NCI-H1048 (cell line): Measurements from ENCODE around the gene SYNE2.
"Not testable (repeated sequence)": the region's sequence is repeated elsewhere in the genome, so short reads cannot be mapped to it uniquely, and the experiment has no call there.

Experiments
- DNase-seq: peaks from one replicate; lab custom pipeline; 2025; lab: John Stamatoyannopoulos, UW

Gene SYNE2

GRCh38 chr14:63869940-63870752, 17.3 kb downstream of the SYNE2 start:
- not testable (repeated sequence) for DNase-seq

DNA sequence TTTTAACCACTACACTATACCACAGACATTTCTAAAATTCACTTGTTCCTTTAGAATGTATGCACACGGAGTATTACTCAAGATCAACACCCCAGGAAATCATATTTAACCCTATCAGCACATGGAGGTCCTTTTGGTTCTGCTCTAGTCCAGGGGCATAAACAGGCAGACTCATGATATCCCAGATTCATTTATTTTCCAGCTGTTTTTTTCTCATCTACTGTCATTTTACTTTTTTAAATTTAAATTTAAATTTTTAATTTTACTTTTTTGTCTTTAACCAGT, 17.9 kb downstream of the SYNE2 start:
- DNase-seq: not testable (repeated sequence)

DNA sequence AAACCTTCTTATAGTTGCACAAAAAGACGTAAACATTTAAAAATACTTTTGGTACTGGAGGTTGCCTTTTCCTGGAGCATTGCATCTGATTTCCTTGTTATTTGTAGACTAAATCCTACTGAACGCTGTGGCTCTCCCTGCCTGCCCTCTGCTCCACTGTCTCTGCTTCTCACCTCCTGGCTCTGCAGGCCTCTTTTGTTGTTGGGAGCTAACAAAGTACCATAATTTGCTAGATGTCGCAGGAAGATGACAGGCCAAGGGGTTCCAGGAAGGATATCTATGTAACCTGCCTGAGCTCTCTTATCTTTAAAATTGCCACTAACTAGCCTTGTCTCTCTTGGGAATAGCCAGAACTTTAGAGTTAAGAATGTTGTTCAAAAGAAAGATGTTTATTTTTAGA, 21.4 kb downstream of the SYNE2 start:
- no peak for DNase-seq

GRCh38 chr14:63875311-63875710, 22.5 kb downstream of the SYNE2 start:
- no peak for DNase-seq

- no peak for DNase-seq
Measured at GRCh38 chr14:63877550-63877939, 24.7 kb downstream of the SYNE2 start.

DNA sequence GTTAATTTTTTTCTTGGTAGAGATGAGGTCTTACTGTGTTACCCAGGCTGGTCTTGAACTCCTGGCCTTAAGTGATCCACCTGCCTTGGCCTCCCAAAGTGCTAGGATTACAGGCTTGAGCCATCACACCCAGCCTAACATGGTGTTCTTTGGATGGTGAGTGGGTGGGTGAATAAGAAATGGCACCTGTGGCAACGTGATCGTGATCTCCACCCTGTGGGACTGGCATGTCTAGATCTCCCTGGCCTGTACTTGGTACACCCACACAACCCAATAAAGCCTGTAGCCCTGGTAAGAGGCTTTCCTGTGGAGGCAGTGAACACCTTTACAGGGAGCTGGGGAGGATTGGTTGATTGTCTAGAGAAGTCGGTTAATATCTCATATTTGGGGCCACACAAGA, 25.2 kb downstream of the SYNE2 start:
- no peak for DNase-seq

GRCh38 chr14:63878792-63879191, 26.0 kb downstream of the SYNE2 start:
- no peak for DNase-seq

DNA sequence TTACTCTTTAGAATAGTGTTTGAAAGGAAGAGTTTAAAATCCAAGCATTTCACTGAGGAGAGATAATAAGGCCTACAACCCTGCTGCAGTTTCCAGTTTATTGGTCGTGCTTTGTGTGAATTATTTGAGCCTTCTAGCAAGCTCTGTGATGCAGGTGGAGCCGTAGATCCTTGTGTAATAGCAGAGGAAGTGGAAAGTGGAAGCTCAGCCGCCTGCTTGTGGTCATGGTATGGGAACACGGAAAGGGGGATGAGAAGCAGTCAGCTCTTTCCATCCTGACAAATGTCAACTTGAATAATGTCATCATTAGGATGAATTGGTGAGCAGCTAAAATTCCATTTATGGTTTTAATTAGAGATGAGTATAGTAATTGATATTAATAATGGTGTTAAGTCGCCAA, 29.1 kb downstream of the SYNE2 start:
- DNase-seq: no peak

DNA sequence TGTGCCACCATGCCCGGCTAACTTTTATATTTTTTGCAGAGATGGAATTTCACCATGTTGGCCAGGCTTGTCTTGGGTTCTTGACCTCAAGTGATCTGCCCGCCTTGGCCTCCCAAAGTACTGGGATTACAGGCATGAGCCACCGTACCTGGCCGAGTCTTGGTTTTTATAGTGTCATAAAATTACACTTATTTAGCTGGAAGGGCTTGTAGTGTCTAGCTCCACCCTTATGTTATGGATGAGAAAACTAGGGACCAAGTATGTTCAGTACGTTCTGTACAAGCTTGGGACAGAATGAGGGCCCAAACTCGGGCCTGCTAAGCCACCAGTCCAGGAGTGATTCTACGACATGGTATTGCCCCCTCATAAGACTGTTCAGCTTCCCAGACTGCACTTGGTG, 35.1 kb downstream of the SYNE2 start:
- DNase-seq: no peak

GRCh38 chr14:63890553-63890952, 37.7 kb downstream of the SYNE2 start:
- no peak for DNase-seq

GRCh38 chr14:63891148-63891975, 38.6 kb downstream of the SYNE2 start:
- no peak for DNase-seq

- DNase-seq: no peak
Measured at GRCh38 chr14:63892265-63892664, 39.5 kb downstream of the SYNE2 start.

GRCh38 chr14:63893701-63894458, 41.1 kb downstream of the SYNE2 start:
- no peak for DNase-seq

GRCh38 chr14:63895510-63895909, 42.7 kb downstream of the SYNE2 start:
- no peak for DNase-seq

GRCh38 chr14:63896278-63896720, 43.5 kb downstream of the SYNE2 start:
- DNase-seq: peak; percentile 34

DNA sequence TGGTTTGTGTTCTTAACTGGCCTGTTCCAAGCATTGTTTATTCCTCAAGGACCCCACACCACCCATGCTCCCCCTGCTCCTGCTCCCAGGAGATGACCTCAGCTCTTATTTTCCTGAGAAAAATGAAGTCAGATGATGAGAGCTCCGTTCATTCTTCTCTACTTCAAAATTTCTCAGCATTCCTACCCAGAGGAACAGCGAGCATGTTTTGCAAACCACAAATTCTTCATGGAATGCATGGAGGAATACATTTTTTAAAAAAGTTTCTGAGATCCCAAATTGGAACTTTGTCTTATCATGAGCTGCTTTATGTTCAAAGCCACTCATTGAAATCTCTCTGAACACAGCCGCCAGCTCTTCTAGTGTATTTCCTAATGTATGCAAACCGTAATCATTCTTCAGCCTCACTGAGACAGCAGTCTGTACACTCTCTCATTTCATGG, 44.9 kb downstream of the SYNE2 start:
- no peak for DNase-seq

GRCh38 chr14:63899953-63900352, 47.1 kb downstream of the SYNE2 start:
- no peak for DNase-seq

DNA sequence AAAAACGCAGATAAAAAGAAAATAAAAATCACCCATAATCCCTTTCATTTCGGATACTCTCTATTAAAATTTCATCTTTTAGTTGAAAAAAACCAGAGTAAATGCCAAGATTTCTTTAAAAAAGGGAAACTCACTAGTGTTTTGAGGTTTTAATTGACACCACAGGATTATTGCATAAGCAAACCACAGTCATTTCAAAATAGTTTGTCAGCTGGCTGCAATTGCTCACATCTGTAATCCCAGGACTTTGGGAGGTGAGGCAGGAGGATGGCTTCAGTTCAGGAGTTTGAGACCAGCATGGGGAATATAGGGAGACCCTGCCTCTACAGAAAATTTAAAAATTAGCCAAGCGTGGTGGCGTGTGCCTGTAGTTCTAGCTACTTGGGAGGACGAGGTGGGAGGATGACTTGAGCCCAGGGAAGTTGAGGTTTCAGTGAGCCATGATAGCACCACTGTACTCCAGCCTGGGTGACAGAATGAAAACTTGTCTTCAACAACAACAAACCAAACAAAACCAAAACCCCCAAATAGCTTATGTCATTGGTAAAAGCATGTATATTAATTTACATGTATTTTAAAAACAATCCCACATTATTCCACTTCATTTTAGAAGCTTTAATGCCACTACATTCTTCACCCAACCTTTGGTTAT, 48.8 kb downstream of the SYNE2 start:
- DNase-seq: no peak

GRCh38 chr14:63902375-63902976, 49.7 kb downstream of the SYNE2 start:
- no peak for DNase-seq

DNA sequence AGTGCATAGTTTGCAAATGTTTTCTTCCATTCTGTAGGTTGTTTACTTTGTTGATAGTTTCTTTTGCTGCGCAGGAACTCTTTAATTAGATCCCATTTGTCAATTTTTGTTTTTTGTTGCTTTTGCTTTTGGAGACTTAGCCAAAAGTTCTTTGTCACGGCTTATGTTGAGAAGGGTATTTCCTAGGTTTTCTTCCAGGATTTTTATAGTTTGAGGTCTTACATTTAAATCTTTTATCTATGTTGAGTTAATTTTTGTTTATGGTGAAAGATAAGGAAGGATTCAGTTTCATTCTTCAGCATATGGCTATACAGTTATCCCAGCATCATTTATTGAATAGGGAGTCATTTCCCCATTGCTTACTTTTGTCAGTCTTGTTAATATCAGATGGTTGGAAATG, 51.9 kb downstream of the SYNE2 start:
- DNase-seq: no peak

DNA sequence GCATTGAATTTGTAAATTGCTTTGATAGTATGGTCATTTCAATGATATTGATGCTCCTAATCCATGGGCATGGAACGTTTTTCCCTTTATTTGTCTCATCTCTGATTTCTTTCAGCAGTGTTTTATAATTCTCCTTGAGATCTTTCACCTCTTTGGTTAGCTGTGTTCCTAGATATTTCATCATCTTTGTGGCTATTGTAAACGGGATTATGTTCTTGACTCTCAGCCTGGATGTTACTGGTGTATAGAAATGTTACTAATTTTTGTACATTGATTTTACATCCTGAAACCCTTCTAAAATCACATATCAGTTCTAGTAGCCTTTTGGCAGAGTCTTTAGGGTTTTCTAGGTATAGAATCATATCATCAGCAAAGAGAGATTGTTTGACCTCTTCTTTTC, 52.6 kb downstream of the SYNE2 start:
- no peak for DNase-seq
